Measurements from ENCODE around the gene CSRP3. TPM values are rescaled to one million over a fixed set of nuclear protein-coding genes. Genes with fewer than 3 reads are reported as not detected.
"Not testable (repeated sequence)": the region's sequence is repeated elsewhere in the genome, so short reads cannot be mapped to it uniquely, and the experiment has no call there.

The CSRP3 gene
- total RNA-seq, 4 donors from 2014 or later: not detected

DNA sequence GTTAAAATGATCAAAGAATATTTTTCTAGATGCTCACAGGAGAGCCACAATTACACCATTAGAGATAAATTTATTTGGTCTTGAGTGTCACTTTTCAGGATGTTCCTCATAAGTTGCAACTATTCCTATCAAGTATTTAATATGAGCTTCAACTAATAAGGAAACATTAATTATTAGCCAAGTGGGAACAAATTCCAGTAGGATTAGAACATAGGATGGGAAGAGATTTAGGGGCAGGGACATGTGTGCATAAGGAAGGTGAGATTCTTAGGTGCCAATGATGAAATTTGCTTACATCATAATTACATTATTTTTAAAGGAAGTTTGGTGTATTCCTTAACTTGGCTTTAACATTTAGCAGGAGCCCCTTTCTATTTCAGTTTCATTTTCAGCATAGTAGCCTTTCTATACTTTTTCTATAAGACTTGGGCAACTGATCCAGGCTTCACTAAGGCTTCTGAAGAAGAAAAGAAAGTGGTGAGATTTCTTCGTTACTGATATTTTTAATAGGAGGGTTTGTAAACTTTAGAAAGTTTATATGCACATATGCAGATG lies 38.8 kb downstream of the CSRP3 start:
- Histone ChIP-seq H3K27ac (no peak overlapping the region), H3K4me3 (no peak overlapping the region), H3K4me1 (no peaks in the 10 kb centered on the region), H3K9me3 (no peaks in the 10 kb centered on the region), H3K27me3 (no peaks in the 10 kb centered on the region), H3K36me3 (peaks cover 47% of the 10 kb centered on the region)
- DNase-seq (ENCODE audit: low spot score in 2 of 2): no peak
- TF ChIP-seq POLR2A (IDR thresholded peaks at IDR 0.05) (no peak), POLR2AphosphoS5 (IDR thresholded peaks at IDR 0.05) (no peak), CTCF (IDR thresholded peaks at IDR 0.05) (no peak), EP300 (IDR thresholded peaks at IDR 0.05) (no peak)
- 94% methylated on average over 1 of the region's 1 CpG for WGBS

DNA sequence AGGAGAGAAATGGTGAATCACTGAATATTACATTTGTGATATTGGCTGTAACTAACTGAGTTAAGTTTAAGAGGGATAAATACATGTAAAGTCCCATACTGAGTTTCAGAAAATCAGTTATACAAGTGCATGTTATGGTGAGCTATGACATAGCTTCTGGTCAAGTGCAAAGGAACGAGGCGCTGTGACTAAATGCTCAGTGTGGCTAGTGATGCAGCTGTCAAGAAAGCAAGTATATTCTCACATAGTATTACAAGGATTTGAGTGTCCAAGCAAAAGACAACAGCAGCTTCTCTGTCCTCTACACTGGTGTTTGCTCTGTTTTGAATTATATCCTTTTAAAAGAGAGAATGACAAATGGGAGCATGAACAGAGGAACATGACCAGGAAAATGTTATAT lies 40.1 kb downstream of the CSRP3 start:
- Histone ChIP-seq H3K4me1 (no peaks in the 10 kb centered on the region), H3K4me3 (no peak overlapping the region), H3K27ac (no peak overlapping the region), H3K27me3 (no peaks in the 10 kb centered on the region), H3K9me3 (no peaks in the 10 kb centered on the region), H3K36me3 (peaks cover 49% of the 10 kb centered on the region)
- no peak for DNase-seq (ENCODE audit: low spot score in 2 of 2)
- 92% methylated on average over 2 of the region's 2 CpGs for WGBS
- no peak for TF ChIP-seq POLR2A (IDR thresholded peaks at IDR 0.05)
- no peak for TF ChIP-seq EP300 (IDR thresholded peaks at IDR 0.05)

GRCh38 chr11:19160847-19161246 lies 40.9 kb downstream of the CSRP3 start:
- DNase-seq (ENCODE audit: low spot score in 2 of 2): no peak
- no peak overlapping the region for H3K4me3 ChIP-seq
- H3K4me1 ChIP-seq: no peaks in the 10 kb centered on the region
- TF ChIP-seq CTCF (IDR thresholded peaks at IDR 0.05): no peak
- TF ChIP-seq EP300 (IDR thresholded peaks at IDR 0.05): no peak
- TF ChIP-seq POLR2AphosphoS5 (IDR thresholded peaks at IDR 0.05): no peak
- no peak for TF ChIP-seq POLR2A (IDR thresholded peaks at IDR 0.05)
- no peak overlapping the region for H3K27ac ChIP-seq
- 87% methylated on average over 6 of the region's 6 CpGs for WGBS
- H3K27me3 ChIP-seq: no peaks in the 10 kb centered on the region
- H3K9me3 ChIP-seq: no peaks in the 10 kb centered on the region
- peaks cover 44% of the 10 kb centered on the region for H3K36me3 ChIP-seq

DNA sequence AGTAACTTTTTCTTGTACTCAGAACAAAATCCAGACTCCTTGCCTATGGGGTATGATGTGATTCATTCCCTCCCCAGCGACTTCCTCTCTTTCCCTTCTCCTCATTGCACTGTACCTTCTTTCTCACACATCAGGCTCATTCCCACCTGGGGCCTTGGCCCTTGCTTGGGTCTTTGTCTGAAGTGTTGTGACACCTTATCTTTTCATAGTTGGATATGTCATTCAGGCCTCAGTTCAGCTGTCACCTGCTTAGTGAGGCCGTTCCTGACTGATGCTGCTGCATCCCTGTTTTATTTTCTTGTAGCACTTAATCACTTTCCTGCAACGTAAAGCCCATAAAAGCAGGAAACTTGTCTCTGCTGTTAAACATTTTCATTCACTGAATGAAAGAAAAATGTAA lies 44.9 kb downstream of the CSRP3 start:
- no peak overlapping the region for H3K27ac ChIP-seq
- 76% methylated on average over 3 of the region's 3 CpGs for WGBS
- H3K27me3 ChIP-seq: no peaks in the 10 kb centered on the region
- TF ChIP-seq POLR2A (IDR thresholded peaks at IDR 0.05) (no peak), CTCF (IDR thresholded peaks at IDR 0.05) (no peak), EP300 (IDR thresholded peaks at IDR 0.05) (no peak)
- no peak for DNase-seq (ENCODE audit: low spot score in 2 of 2)
- no peak overlapping the region for H3K4me3 ChIP-seq
- no peaks in the 10 kb centered on the region for H3K4me1 ChIP-seq
- no peaks in the 10 kb centered on the region for H3K9me3 ChIP-seq
- H3K36me3 ChIP-seq: peaks cover 42% of the 10 kb centered on the region

GRCh38 chr11:19145319-19145718 lies 56.5 kb downstream of the CSRP3 start:
- H3K4me3 ChIP-seq: no peak overlapping the region
- H3K27ac ChIP-seq: no peak overlapping the region
- WGBS: 82% methylated on average over 3 of the region's 3 CpGs

DNA sequence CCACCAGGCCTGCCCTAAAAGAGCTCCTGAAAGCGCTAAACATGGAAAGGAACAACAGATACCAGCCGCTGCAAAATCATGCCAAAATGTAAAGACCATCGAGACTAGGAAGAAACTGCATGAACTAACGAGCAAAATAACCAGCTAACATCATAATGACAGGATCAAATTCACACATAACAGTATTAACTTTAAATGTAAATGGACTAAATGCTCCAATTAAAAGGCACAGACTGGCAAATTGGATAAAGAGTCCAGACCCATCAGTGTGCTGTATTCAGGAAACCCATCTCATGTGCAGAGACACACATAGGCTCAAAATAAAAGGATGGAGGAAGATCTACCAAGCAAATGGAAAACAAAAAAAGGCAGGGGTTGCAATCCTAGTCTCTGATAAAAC lies 64.9 kb downstream of the CSRP3 start:
- not testable (repeated sequence) for H3K36me3 ChIP-seq; H3K4me3 ChIP-seq; H3K9me3 ChIP-seq; H3K27ac ChIP-seq; H3K4me1 ChIP-seq; H3K27me3 ChIP-seq; DNase-seq (ENCODE audit: low spot score in 2 of 2)
- WGBS: 98% methylated on average over 4 of the region's 4 CpGs

More at GRCh38 chr11:19145319-19145718, 56.5 kb downstream of the CSRP3 start:
- no peak for DNase-seq (ENCODE audit: low spot score in 2 of 2)
- Histone ChIP-seq H3K27me3 (no peaks in the 10 kb centered on the region), H3K9me3 (no peaks in the 10 kb centered on the region), H3K4me1 (no peaks in the 10 kb centered on the region), H3K36me3 (peaks cover 30% of the 10 kb centered on the region)
- TF ChIP-seq POLR2A (IDR thresholded peaks at IDR 0.05) (no peak), EP300 (IDR thresholded peaks at IDR 0.05) (no peak), CTCF (IDR thresholded peaks at IDR 0.05) (no peak), POLR2AphosphoS5 (IDR thresholded peaks at IDR 0.05) (no peak)
